ENCODE data around the gene MRPL1. TPM values are rescaled to one million over a fixed set of nuclear protein-coding genes. Genes with fewer than 3 reads are reported as not detected.

MRPL1 gene
- 50.8 TPM for total RNA-seq
- long read RNA-seq, transcript MRPL1-201 (9 exons, 1,490 nt): major isoform, 27 of 28 reads
- long read RNA-seq, partial matches to known transcripts: 0 of 28 reads
- long read RNA-seq, other reads (novel, unspliced or antisense): 1 of 28 reads

- Histone ChIP-seq H3K36me3 (peaks cover 3% of the 10 kb centered on the region), H3K4me1 (peaks cover 23% of the 10 kb centered on the region), H3K4me3 (peak within 1 kb of the TSS; percentile 84), H3K27me3 (ENCODE audit: low read depth) (no peaks in the 10 kb centered on the region), H3K9me3 (replicated peaks) (no peaks in the 10 kb centered on the region), H3K27ac (replicated peaks) (peak within 1 kb of the TSS; percentile 93)
- intact Hi-C loops (cut with micrococcal nuclease): loop anchor here (5.0 kb wide), 1 partner anchor 45 kb away; the partner anchor contains the start of gene CNOT6L
- peak; percentile 88 for DNase-seq
- TF ChIP-seq CTCF (IDR thresholded peaks at IDR 0.05; ENCODE audit: borderline replicate concordance): no peak
Observed at GRCh38 chr4:77862478-77863216, at the start of gene MRPL1. MRPL1 (plus strand) TSS chr4:77862830; CDS start chr4:77862849, 19 bp downstream.

GRCh38 chr4:77815636-77816035, 47.0 kb upstream of the MRPL1 start:
- DNase-seq: no peak
- no peak for TF ChIP-seq CTCF (IDR thresholded peaks at IDR 0.05; ENCODE audit: borderline replicate concordance)
- intact Hi-C loops (cut with micrococcal nuclease): loop anchor here (5.0 kb wide), 1 partner anchor 47 kb away; the partner anchor contains the start of gene MRPL1
- peak overlapping the region; percentile 96 for H3K27ac ChIP-seq (replicated peaks)
- H3K27me3 ChIP-seq (ENCODE audit: low read depth): no peaks in the 10 kb centered on the region
- peaks cover 4% of the 10 kb centered on the region for H3K9me3 ChIP-seq (replicated peaks)
- no peak overlapping the region for H3K4me3 ChIP-seq
- H3K36me3 ChIP-seq: no peaks in the 10 kb centered on the region
- H3K4me1 ChIP-seq: peaks cover 78% of the 10 kb centered on the region

GRCh38 chr4:77816546-77816945, 46.1 kb upstream of the MRPL1 start:
- peak overlapping the region; percentile 96 for H3K27ac ChIP-seq (replicated peaks)

GRCh38 chr4:77817304-77818072, 45.1 kb upstream of the MRPL1 start:
- H3K27me3 ChIP-seq (ENCODE audit: low read depth): no peaks in the 10 kb centered on the region
- peak overlapping the region; percentile 79 for H3K4me3 ChIP-seq
- H3K4me1 ChIP-seq: peaks cover 85% of the 10 kb centered on the region
- peak overlapping the region; percentile 96 for H3K27ac ChIP-seq (replicated peaks)
- intact Hi-C loops (cut with micrococcal nuclease): loop anchor here (5.0 kb wide), 1 partner anchor 45 kb away; the partner anchor contains the start of gene MRPL1
- H3K36me3 ChIP-seq: no peaks in the 10 kb centered on the region
- DNase-seq: no peak
- peaks cover 2% of the 10 kb centered on the region for H3K9me3 ChIP-seq (replicated peaks)
- TF ChIP-seq CTCF (IDR thresholded peaks at IDR 0.05; ENCODE audit: borderline replicate concordance): no peak

More at GRCh38 chr4:77816546-77816945, 46.1 kb upstream of the MRPL1 start:
- intact Hi-C loops (cut with micrococcal nuclease): loop anchor here (5.0 kb wide), 1 partner anchor 46 kb away; the partner anchor contains the start of gene MRPL1
- H3K4me3 ChIP-seq: no peak overlapping the region
- no peaks in the 10 kb centered on the region for H3K27me3 ChIP-seq (ENCODE audit: low read depth)
- H3K36me3 ChIP-seq: no peaks in the 10 kb centered on the region
- TF ChIP-seq CTCF (IDR thresholded peaks at IDR 0.05; ENCODE audit: borderline replicate concordance): no peak
- H3K4me1 ChIP-seq: peaks cover 82% of the 10 kb centered on the region
- no peak for DNase-seq
- H3K9me3 ChIP-seq (replicated peaks): peaks cover 4% of the 10 kb centered on the region

- DNase-seq: peak; percentile 68
- Histone ChIP-seq H3K27ac (replicated peaks) (peak overlapping the region; percentile 96), H3K4me3 (peak overlapping the region; percentile 79), H3K9me3 (replicated peaks) (no peaks in the 10 kb centered on the region), H3K27me3 (ENCODE audit: low read depth) (no peaks in the 10 kb centered on the region), H3K36me3 (no peaks in the 10 kb centered on the region), H3K4me1 (peaks cover 81% of the 10 kb centered on the region)
- TF ChIP-seq CTCF (IDR thresholded peaks at IDR 0.05; ENCODE audit: borderline replicate concordance): peak; percentile 63
- intact Hi-C loops (cut with micrococcal nuclease): loop anchor here (5.0 kb wide), 1 partner anchor 44 kb away; the partner anchor contains the start of gene MRPL1
Observed at GRCh38 chr4:77818073-77818601, 44.5 kb upstream of the MRPL1 start.
